GM21423 (cell line): ENCODE results near the gene FOXJ3.
"Not testable (repeated sequence)": the region's sequence is repeated elsewhere in the genome, so short reads cannot be mapped to it uniquely, and the experiment has no call there.

Experiments used
- ATAC-seq: cut with Tn5 transposase; IDR thresholded peaks from one replicate; pipeline ENCODE4 v1.9.1; 2021; ENCODE audit warnings: mild to moderate bottlenecking, moderate library complexity; ENCODE audit not compliant: unreplicated experiment

The FOXJ3 gene

GRCh38 chr1:42259059-42259738, 75.8 kb downstream of the FOXJ3 start:
- ATAC-seq: no peak

- no peak for ATAC-seq
Measured at GRCh38 chr1:42258218-42258617, 76.8 kb downstream of the FOXJ3 start.

- ATAC-seq: no peak
Measured at GRCh38 chr1:42251042-42251441, 84.0 kb downstream of the FOXJ3 start.

GRCh38 chr1:42250164-42250563, 84.9 kb downstream of the FOXJ3 start:
- no peak for ATAC-seq

- ATAC-seq: no peak
Measured at GRCh38 chr1:42240966-42241755, 93.9 kb downstream of the FOXJ3 start.

- no peak for ATAC-seq
Measured at GRCh38 chr1:42239555-42239954, 95.5 kb downstream of the FOXJ3 start.

GRCh38 chr1:42239041-42239440, 96.0 kb downstream of the FOXJ3 start:
- no peak for ATAC-seq

- no peak for ATAC-seq
Measured at GRCh38 chr1:42231253-42231652, 103.8 kb downstream of the FOXJ3 start.

- ATAC-seq: no peak
Measured at GRCh38 chr1:42228938-42229337, 106.1 kb downstream of the FOXJ3 start.

GRCh38 chr1:42223036-42223435, 112.0 kb downstream of the FOXJ3 start:
- no peak for ATAC-seq

- no peak for ATAC-seq
Measured at GRCh38 chr1:42221952-42222606, 113.0 kb downstream of the FOXJ3 start.

GRCh38 chr1:42221456-42221855, 113.6 kb downstream of the FOXJ3 start:
- ATAC-seq: no peak

- no peak for ATAC-seq
Measured at GRCh38 chr1:42219627-42220026, 115.4 kb downstream of the FOXJ3 start.

- no peak for ATAC-seq
Measured at GRCh38 chr1:42214447-42214871, 120.6 kb downstream of the FOXJ3 start.

- ATAC-seq: no peak
Measured at GRCh38 chr1:42211224-42211623, 123.8 kb downstream of the FOXJ3 start.

- ATAC-seq: no peak
Measured at GRCh38 chr1:42210421-42211133, 124.5 kb downstream of the FOXJ3 start.

GRCh38 chr1:42209526-42210251, 125.3 kb downstream of the FOXJ3 start:
- no peak for ATAC-seq

- not testable (repeated sequence) for ATAC-seq
Measured at GRCh38 chr1:42206930-42207329, 128.1 kb downstream of the FOXJ3 start.

GRCh38 chr1:42206164-42206563, 128.9 kb downstream of the FOXJ3 start:
- no peak for ATAC-seq

GRCh38 chr1:42201986-42202385, 133.0 kb downstream of the FOXJ3 start:
- ATAC-seq: no peak

GRCh38 chr1:42198251-42198650, 136.8 kb downstream of the FOXJ3 start:
- no peak for ATAC-seq
